ENCODE results near the gene STON2.
A peak's percentile ranks its signal among the peaks of the same experiment; 100 is the strongest.

The STON2 gene

DNA sequence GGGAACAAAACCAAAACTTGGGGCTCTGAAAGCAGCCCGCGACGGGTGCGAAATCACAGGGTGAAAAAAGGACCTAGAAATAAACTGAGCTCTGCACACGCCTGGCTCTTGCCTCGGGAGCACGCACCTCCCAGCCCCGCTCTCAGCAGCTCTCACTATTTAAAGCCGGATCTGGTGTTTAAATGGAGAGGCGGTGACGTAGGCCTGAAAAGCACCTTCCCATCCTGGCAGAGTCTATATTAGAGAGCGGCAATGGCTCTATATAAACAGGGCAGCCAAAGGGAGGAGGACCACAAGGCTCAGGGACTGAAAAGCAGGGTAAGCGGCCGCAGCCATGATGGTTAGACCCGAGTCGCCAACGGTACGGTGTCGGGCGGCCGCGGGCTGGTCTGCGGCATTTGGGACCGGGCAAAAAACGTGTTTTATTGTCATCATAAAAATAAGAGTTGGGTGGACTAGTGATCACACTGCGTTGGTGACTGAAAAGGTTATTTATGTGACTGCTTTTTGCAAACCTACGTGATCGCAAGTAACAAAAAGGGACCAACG is 180.8 kb downstream of the STON2 start:
- peak; percentile 95 to 98 for DNase-seq

DNA sequence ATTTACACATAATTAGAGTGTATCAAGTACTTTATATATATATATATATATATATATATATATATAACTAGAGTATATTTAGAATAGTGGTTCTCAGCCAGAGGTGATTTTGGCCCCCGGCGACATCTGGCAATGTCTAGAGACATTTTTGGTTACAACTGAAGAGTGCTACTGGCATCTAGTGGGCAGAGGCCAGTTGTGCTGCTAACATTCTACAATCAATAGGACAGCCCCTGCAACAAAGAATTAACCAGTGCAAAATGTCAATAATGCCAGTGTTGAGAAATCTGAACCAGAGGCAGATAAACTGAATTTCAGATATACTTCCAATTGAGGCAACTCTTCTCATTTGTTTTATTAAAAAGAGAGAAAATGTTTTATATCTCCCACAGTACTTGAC is 188.3 kb downstream of the STON2 start:
- DNase-seq: peak; percentile 30 to 49
